ENCODE results near the gene TBL1XR1. TPM values are rescaled to one million over a fixed set of nuclear protein-coding genes. Genes with fewer than 3 reads are reported as not detected.

TBL1XR1 gene
- total and polyA plus RNA-seq, 2 of the 8 experiments (the other 6 are each of a cell fraction or from before 2014, with no cell fraction given) = 28.1 to 147 TPM

DNA sequence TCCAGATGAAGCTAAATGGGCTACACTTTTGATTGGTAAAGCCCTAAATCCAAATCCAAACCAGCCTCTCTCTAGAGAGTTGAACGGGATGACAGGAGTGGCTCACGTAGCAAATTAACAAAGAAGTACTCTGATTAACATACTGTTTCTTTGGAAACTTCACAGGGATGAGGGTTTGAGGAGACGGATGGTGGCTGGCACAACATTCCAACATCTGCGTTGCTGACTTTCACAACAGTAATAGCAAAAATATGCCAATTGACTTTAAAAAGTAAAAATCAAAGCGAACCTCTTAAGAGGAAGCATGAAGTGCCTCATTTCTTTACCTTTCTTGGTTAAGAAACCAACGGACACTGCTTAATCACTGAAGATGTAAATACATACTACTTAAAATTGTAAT lies 181.4 kb downstream of the TBL1XR1 start:
- H2BK12ac ChIP-seq (ENCODE audit: low read depth, low read length) = no peak overlapping the region
- no peak overlapping the region for H2AFZ ChIP-seq (ENCODE audit: low read length)
- H4K91ac ChIP-seq (replicated peaks; ENCODE audit: insufficient read length, low read length) = no peak overlapping the region
- H3K4ac ChIP-seq (replicated peaks; ENCODE audit: insufficient read length, low read depth, low read length) = no peak overlapping the region
- no peaks in the 10 kb centered on the region for H3K9me3 ChIP-seq (ENCODE audit: insufficient read depth in 2 of 2, low read depth in 1 of 2, low read length in 1 of 2)
- no peak overlapping the region for H4K5ac ChIP-seq (ENCODE audit: insufficient read length, low read depth, low read length)
- H3K9ac ChIP-seq (replicated peaks in 1 of 4; ENCODE audit: extremely low read depth in 1 of 4, low read depth in 3 of 4, low read length in 3 of 4) = no peak overlapping the region
- H2AK5ac ChIP-seq (ENCODE audit: low read depth, low read length) = no peak overlapping the region
- H3K23ac ChIP-seq (ENCODE audit: insufficient read length) = no peak overlapping the region
- peaks cover 0 to 8% (median 2%) of the 10 kb centered on the region in 4 experiments; a peak in 3 of 7 replicates for H3K4me1 ChIP-seq (replicated peaks in 1 of 4; ENCODE audit: control insufficient read depth in 3 of 4, insufficient read depth in 4 of 4, low read length in 3 of 4)
- no peak overlapping the region for H2BK20ac ChIP-seq (ENCODE audit: low read length)
- H3K4me3 ChIP-seq (ENCODE audit: extremely low read depth in 1 of 4, insufficient read depth in 2 of 4, low read depth in 3 of 4, low read length in 4 of 4) = no peak overlapping the region
- no peaks in the 10 kb centered on the region for H3K79me2 ChIP-seq (ENCODE audit: control insufficient read depth in 1 of 2, insufficient read depth in 2 of 2, low read length in 2 of 2)
- no peak overlapping the region for H2BK15ac ChIP-seq (ENCODE audit: low read length)
- H3K27me3 ChIP-seq (replicated peaks in 1 of 4; ENCODE audit: control insufficient read depth in 3 of 4, extremely low read depth in 1 of 4, insufficient read depth in 3 of 4, low read length in 3 of 4) = no peaks in the 10 kb centered on the region
- no peak overlapping the region for H3K27ac ChIP-seq (ENCODE audit: low read depth, low read length)
- 87% methylated on average over 6 of the region's 6 CpGs; no CpG with 5 or more reads in 1 of the 2 experiments for WGBS, 2 experiments (ENCODE audit: extremely low coverage in 1 of 2, insufficient coverage in 1 of 2, insufficient read length in 1 of 2, insufficient replicate concordance in 2 of 2, low coverage in 1 of 2, low lambda C conversion rate in 2 of 2, missing lambda C conversion rate in 1 of 2)
- H4K20me1 ChIP-seq (replicated peaks in 1 of 2; ENCODE audit: control insufficient read depth in 1 of 2, insufficient read depth in 2 of 2, low read length in 2 of 2) = no peaks in the 10 kb centered on the region
- H3K23me2 ChIP-seq (ENCODE audit: low read depth, low read length) = no peaks in the 10 kb centered on the region
- FAIRE-seq = no peak
- DNase-seq (ENCODE audit: low read depth in 1 of 2, low spot score in 2 of 2) = no peak
- H4K8ac ChIP-seq (ENCODE audit: extremely low read depth, insufficient read depth, low read length) = no peak overlapping the region
- no peak overlapping the region for H3K4me2 ChIP-seq (ENCODE audit: insufficient read depth in 1 of 2, low read depth in 2 of 2, low read length in 2 of 2)
- no peak overlapping the region for H3K56ac ChIP-seq (replicated peaks; ENCODE audit: insufficient read length, low read depth, low read length)
- H3K14ac ChIP-seq (ENCODE audit: insufficient read length) = no peak overlapping the region
- POLR2A ChIA-PET (ENCODE audit: partially characterized antibody) = interaction anchor here (0.6 kb wide), 1 partner anchor 134 kb away, joined by 5 read pairs; no protein-coding TSS in a partner anchor
- H3K79me1 ChIP-seq (ENCODE audit: low read depth, low read length) = no peaks in the 10 kb centered on the region
- H3K36me3 ChIP-seq (ENCODE audit: control insufficient read depth in 2 of 4, insufficient read depth in 4 of 4, low read length in 3 of 4) = no peaks in the 10 kb centered on the region; a peak in 2 of 8 replicates
- no peak overlapping the region for H2BK5ac ChIP-seq (ENCODE audit: low read depth, low read length)
- CTCF ChIA-PET (ENCODE audit: partially characterized antibody) = no interaction called here
- no peak overlapping the region for H3K18ac ChIP-seq (ENCODE audit: extremely low read depth, low read length)
- H2BK120ac ChIP-seq (replicated peaks; ENCODE audit: low read depth, low read length) = no peak overlapping the region
- TF ChIP-seq EGR1 (IDR thresholded peaks at IDR 0.05; ENCODE audit: borderline replicate concordance, low read depth, low read length) = no peak
- TF ChIP-seq, protein P1, sequence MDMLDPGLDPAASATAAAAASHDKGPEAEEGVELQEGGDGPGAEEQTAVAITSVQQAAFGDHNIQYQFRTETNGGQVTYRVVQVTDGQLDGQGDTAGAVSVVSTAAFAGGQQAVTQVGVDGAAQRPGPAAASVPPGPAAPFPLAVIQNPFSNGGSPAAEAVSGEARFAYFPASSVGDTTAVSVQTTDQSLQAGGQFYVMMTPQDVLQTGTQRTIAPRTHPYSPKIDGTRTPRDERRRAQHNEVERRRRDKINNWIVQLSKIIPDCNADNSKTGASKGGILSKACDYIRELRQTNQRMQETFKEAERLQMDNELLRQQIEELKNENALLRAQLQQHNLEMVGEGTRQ (IDR thresholded peaks at IDR 0.05; ENCODE audit: low read length) = no peak
- TF ChIP-seq ZNF274 (IDR thresholded peaks at IDR 0.05; ENCODE audit: borderline replicate concordance, extremely low read depth, low read length) = no peak
- no peak for TF ChIP-seq MAFK (IDR thresholded peaks at IDR 0.05; ENCODE audit: low read depth, low read length)
- TF ChIP-seq TBP (IDR thresholded peaks at IDR 0.05; ENCODE audit: low read depth, low read length) = no peak
- no peak for TF ChIP-seq SAP30 (IDR thresholded peaks at IDR 0.05; ENCODE audit: insufficient read depth, insufficient replicate concordance, low read length)
- TF ChIP-seq, protein P2, sequence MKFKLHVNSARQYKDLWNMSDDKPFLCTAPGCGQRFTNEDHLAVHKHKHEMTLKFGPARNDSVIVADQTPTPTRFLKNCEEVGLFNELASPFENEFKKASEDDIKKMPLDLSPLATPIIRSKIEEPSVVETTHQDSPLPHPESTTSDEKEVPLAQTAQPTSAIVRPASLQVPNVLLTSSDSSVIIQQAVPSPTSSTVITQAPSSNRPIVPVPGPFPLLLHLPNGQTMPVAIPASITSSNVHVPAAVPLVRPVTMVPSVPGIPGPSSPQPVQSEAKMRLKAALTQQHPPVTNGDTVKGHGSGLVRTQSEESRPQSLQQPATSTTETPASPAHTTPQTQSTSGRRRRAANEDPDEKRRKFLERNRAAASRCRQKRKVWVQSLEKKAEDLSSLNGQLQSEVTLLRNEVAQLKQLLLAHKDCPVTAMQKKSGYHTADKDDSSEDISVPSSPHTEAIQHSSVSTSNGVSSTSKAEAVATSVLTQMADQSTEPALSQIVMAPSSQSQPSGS (IDR thresholded peaks at IDR 0.05; ENCODE audit: low read length) = no peak
- TF ChIP-seq CHD2 (IDR thresholded peaks at IDR 0.05; ENCODE audit: low read length) = no peak
- TF ChIP-seq EZH2 (IDR thresholded peaks at IDR 0.05; ENCODE audit: low read depth, low read length, severe bottlenecking) = no peak
- TF ChIP-seq SP1 (IDR thresholded peaks at IDR 0.05; ENCODE audit: low read depth, low read length) = no peak
- no peak for TF ChIP-seq TAF7 (optimal IDR thresholded peaks at IDR 0.05; ENCODE audit: borderline replicate concordance, low read depth, low read length)

Data from H1 (cell line).